Amniotic epithelial cell (primary cell): ENCODE data around the gene ST6GALNAC5.
"Not testable (repeated sequence)": the region's sequence is repeated elsewhere in the genome, so short reads cannot be mapped to it uniquely, and the experiment has no call there.

Source experiments
- DNase-seq: peaks from one replicate; pipeline ENCODE4 v3.0.0-alpha.2; 2010; ENCODE audit warnings: low read depth

Gene ST6GALNAC5

GRCh38 chr1:76866566-76866965 lies 714 bp upstream of the ST6GALNAC5 start:
- DNase-seq = peak; percentile 83

DNA sequence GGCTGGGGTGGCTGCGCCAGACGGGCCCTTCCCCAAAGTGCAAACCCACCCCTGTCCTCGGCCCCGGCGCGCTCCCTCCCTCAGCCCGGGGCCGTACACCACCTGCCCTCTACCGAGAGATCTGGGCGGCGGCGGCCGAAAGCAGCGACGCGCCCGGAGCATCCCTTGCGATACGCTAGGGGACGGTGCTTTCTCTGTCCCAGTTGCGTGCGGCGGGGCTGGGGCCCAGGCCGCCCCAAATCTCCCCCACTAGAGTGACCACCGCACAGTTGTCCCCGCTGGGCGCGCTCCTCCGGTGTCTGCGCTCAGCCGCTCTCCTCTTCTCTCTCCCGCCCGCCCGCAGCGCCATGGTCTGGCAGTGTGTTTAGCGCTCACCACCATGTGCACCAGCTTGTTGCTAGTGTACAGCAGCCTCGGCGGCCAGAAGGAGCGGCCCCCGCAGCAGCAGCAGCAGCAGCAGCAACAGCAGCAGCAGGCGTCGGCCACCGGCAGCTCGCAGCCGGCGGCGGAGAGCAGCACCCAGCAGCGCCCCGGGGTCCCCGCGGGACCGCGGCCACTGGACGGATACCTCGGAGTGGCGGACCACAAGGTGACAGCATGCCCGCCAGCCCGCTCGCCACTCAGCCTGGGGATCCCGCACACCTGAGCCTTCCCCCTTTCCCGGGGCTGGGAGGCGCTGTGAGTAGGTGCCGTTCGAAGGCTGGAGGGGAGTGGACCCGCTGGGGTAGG lies 1.0 kb downstream of the ST6GALNAC5 start:
- peak; percentile 56 for DNase-seq

DNA sequence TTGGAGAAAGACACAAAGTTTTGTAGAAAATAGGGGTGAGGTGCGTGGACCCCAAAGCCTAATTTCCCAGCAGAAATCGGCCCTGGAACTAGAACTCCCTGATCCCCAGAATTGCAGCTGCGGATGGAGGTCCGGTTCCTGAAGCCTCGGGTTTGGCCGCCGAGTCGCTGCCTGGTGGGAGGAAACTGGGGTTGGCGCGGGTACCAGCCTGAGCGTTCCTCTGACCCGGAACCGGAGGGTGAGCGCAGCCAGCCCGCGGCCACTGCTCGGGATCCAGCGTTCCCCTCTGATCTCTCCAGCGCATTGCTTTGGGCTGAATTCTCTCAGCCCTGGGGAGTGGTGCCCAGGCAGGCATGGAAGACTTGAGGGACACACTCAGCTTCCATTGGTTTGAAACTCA lies 1.6 kb downstream of the ST6GALNAC5 start:
- no peak for DNase-seq

DNA sequence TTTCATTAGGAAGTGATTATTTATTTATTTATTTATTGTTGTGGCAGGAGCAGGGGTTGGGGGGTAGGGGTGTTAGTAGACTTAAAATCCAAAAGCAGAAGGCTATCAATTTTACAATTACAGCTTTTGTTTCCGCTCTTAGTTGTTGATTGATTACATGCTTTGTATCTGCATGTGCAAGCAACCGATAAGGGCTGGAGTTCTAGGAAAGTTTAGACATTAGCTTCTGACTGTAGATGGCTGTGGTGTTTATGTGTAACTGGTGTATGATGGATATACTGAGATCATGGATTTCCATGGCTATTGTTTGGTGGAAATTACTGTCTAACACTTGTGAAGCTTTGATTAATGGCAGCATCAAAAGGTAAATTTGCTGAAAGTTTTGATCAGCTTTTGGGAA lies 2.8 kb downstream of the ST6GALNAC5 start:
- no peak for DNase-seq

DNA sequence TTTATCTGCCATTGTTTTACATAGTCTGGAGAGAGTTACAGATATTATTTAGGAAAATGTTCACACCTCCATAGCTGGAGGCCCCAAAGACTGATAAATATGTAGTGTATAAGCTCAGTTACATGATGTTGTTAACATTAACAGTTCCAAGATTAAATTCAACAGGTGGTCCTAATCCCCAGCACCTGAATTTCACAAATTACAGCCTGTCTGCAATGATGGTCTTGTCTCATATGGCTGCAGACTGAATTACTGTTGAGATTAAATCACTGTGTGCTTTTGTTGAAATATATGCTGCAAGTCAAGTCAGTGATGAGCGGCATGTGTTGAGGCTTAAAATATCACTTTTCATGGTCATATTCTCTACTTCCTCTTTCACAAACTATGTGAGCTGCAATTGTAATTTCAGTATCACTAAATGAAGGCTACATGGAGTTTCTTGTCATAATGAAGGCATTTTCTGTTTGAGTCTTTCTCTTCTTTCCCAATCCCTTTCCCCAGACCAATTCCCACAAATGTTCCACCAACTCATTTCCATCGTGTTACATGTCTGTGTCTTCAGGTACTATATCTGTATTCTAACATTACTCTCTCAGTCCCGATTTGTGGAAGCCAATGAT lies 4.2 kb downstream of the ST6GALNAC5 start:
- DNase-seq = no peak

GRCh38 chr1:76872944-76873343 lies 5.7 kb downstream of the ST6GALNAC5 start:
- DNase-seq = no peak

DNA sequence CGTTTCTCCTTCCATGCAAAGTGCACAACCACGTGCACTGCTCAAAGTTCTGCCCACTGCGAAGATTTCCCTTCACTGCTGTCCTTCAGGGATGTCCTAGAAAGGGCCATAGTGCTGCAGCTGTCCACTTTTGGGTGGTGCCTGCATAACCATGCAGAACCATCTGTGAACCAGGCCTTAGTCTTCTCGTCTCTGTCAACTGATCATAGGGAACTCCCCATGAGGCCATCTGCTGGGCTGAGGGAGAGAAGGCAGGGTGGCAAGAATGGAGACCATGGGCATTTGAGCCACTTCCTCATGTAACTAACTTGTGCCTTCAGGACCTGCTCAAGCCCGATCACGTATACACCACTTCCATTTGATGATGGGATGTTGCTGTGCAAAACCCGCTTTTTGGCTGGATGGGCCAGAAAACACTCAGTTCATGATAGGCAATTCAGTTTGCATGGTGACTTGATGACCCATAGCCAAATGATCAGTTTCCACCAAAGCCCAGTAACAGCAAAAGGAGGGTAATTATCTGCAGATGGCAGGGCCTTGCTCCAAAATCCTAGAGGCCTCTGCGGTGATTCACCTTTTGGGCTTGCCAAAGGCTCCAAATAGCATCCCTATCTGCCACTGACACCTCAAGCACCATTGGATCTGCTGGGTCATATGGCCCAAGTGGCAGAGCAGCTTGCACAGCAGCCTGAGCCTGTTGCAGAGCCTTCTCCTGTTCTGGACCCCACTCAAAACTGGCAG lies 9.5 kb downstream of the ST6GALNAC5 start:
- no peak for DNase-seq

DNA sequence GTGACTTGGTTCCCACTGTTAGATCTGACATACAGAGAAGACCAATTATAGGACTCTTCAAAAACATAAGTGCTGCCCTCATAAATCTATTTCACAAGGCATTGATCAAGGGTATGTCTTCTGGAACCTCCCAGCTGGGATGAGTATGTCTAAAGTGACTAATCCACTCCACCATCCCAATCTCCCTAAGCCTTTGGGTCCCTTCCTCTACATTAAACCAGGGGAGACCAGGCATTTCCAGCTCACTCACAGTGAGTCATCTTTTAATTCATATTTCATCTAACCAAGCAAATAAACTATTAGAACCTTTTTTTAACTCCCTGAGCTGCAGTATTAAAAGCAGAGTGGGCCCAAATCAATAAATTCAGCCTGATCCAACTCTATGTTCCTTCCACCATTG lies 11.7 kb downstream of the ST6GALNAC5 start:
- not testable (repeated sequence) for DNase-seq

GRCh38 chr1:76881762-76882161 lies 14.5 kb downstream of the ST6GALNAC5 start:
- DNase-seq = no peak

GRCh38 chr1:76891931-76892622 lies 24.8 kb downstream of the ST6GALNAC5 start:
- DNase-seq = peak; percentile 68

GRCh38 chr1:76892675-76893074 lies 25.4 kb downstream of the ST6GALNAC5 start:
- DNase-seq = no peak

DNA sequence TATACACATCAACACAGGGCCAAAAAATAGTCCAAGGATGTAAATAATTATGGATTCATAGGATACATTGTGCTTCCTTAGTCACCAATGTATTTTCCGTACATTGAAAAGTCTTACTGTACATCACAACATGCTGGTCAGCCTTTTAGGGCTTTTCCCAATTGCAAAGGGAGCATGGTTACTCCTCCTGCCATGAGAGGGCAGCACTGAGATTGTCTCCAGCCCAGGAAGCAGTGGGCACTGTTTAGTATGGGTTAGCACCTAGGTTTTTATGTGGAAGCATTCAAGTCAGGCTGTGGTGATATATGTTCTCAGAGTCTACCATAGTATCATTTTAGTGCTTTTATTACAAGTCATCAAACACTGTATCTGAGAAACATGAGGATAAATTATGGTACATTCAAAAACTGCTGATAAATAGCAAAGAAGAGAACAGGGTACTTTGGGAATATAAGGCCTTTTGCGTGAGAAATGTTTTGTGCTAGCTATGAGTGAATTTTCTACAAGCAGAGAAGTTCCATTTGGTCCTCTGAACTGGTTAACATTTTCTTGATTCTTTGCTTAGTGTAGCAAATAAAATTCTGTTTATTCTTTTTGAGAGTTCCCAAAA lies 34.0 kb downstream of the ST6GALNAC5 start:
- DNase-seq = peak; percentile 59

GRCh38 chr1:76905876-76906595 lies 38.8 kb downstream of the ST6GALNAC5 start:
- DNase-seq = peak; percentile 10

- no peak for DNase-seq
Observed at GRCh38 chr1:76909311-76909710, 42.0 kb downstream of the ST6GALNAC5 start.

DNA sequence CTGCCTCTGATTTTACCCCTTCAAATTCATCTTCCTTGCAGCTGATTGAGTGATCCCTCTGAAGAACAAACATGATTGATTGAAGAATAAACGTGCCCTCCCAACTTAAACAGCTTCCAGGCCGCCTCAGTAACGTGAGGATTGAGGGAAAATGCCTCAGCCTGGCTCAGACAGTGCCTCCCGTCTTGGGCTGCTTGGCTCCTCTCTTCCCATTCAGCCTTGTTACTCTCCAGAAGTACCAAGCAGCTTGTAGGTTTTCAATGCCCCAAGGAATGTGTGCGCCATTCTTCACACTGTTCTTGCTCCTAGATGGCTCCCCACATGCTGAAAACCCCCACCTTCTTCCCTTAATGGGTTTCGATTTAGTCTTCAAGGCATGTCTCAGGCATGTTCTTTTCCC lies 51.8 kb downstream of the ST6GALNAC5 start:
- DNase-seq = no peak

- DNase-seq = no peak
Observed at GRCh38 chr1:76921590-76921989, 54.3 kb downstream of the ST6GALNAC5 start.

DNA sequence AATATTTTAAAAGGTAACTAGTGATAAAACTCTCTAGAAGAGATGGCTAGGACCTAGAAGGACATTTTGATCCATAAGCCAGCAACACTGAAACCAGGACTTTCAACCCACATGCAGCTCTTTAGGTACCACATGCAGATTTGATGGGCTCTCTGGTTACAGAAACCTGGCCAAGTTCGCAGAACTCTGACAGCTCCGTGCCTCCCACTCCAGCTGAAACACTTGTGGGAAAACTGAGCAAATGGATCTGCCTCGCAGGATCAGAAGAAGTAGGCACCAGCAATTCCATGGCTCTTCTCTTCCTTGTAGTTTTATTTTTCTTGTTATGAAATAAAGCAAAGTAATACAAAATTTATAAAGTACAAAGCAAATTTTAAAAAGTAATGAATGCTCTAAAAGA lies 58.5 kb downstream of the ST6GALNAC5 start:
- DNase-seq = no peak

- DNase-seq = no peak
Observed at GRCh38 chr1:76928522-76928921, 61.2 kb downstream of the ST6GALNAC5 start.

GRCh38 chr1:76929136-76929535 lies 61.9 kb downstream of the ST6GALNAC5 start:
- DNase-seq = no peak

- DNase-seq = no peak
Observed at GRCh38 chr1:76933847-76934815, 66.9 kb downstream of the ST6GALNAC5 start.
